Measurements from ENCODE around the gene CALML5. TPM values are rescaled to one million over a fixed set of nuclear protein-coding genes. Genes with fewer than 3 reads are reported as not detected.

Gene CALML5
- total RNA-seq, 1 experiment from 2014 or later, result not detected

GRCh38 chr10:5534051-5534821 lies 34.9 kb upstream of the CALML5 start:
- POLR2A ChIA-PET, result interaction anchor here (0.6 to 4.0 kb wide), 17 partner anchors 8 to 89 kb away, joined by 3 to 34 read pairs (median 3); partner anchors contain the start of gene CALML3

GRCh38 chr10:5533098-5533731 lies 33.8 kb upstream of the CALML5 start:
- Mint-ChIP-seq H3K27me3 (ENCODE audit: insufficient read depth, unreplicated experiment) (no peaks in the 10 kb centered on the region), H3K27ac (ENCODE audit: low read depth, unreplicated experiment) (no peak overlapping the region), H3K9me3 (ENCODE audit: unreplicated experiment) (peaks cover 2% of the 10 kb centered on the region), H3K4me1 (ENCODE audit: insufficient read depth, unreplicated experiment) (peaks cover 19% of the 10 kb centered on the region), H3K36me3 (ENCODE audit: insufficient read depth, unreplicated experiment) (no peaks in the 10 kb centered on the region), H3K4me3 (ENCODE audit: unreplicated experiment) (no peak overlapping the region)
- DNase-seq (ENCODE audit: unreplicated experiment), result no peak
- ChIA-PET CTCF (interaction anchor here (0.6 kb wide), 1 partner anchor 89 kb away, joined by 3 read pairs; no protein-coding TSS in a partner anchor), POLR2A (interaction anchor here (0.8 to 4.0 kb wide), 2 partner anchors 8 to 14 kb away, joined by 3 to 34 read pairs; partner anchors contain the start of gene CALML3)
- intact Hi-C loops (cut with micrococcal nuclease), result no loop called here
- BruUV-seq (replicated peaks), result no TSS peak
- no peak for TF ChIP-seq CTCF (IDR thresholded peaks at IDR 0.05; ENCODE audit: unreplicated experiment)

More at GRCh38 chr10:5534051-5534821, 34.9 kb upstream of the CALML5 start:
- no peak for TF ChIP-seq CTCF (IDR thresholded peaks at IDR 0.05; ENCODE audit: unreplicated experiment)
- Mint-ChIP-seq H3K4me3 (ENCODE audit: unreplicated experiment) (peak overlapping the region; percentile 33), H3K27me3 (ENCODE audit: insufficient read depth, unreplicated experiment) (no peaks in the 10 kb centered on the region), H3K36me3 (ENCODE audit: insufficient read depth, unreplicated experiment) (no peaks in the 10 kb centered on the region), H3K9me3 (ENCODE audit: unreplicated experiment) (peaks cover 8% of the 10 kb centered on the region), H3K4me1 (ENCODE audit: insufficient read depth, unreplicated experiment) (peaks cover 29% of the 10 kb centered on the region), H3K27ac (ENCODE audit: low read depth, unreplicated experiment) (no peak overlapping the region)
- CTCF ChIA-PET, result interaction anchor here (0.7 to 0.8 kb wide), 2 partner anchors 92 to 117 kb away, joined by 3 read pairs; no protein-coding TSS in a partner anchor
- intact Hi-C loops (cut with micrococcal nuclease), result no loop called here
- no TSS peak for BruUV-seq (replicated peaks)
- peak; percentile 74 for DNase-seq (ENCODE audit: unreplicated experiment)

GRCh38 chr10:5532618-5533097 lies 33.3 kb upstream of the CALML5 start:
- no TSS peak for BruUV-seq (replicated peaks)
- Mint-ChIP-seq H3K36me3 (ENCODE audit: insufficient read depth, unreplicated experiment) (no peaks in the 10 kb centered on the region), H3K27me3 (ENCODE audit: insufficient read depth, unreplicated experiment) (no peaks in the 10 kb centered on the region), H3K27ac (ENCODE audit: low read depth, unreplicated experiment) (no peak overlapping the region), H3K9me3 (ENCODE audit: unreplicated experiment) (no peaks in the 10 kb centered on the region), H3K4me3 (ENCODE audit: unreplicated experiment) (no peak overlapping the region), H3K4me1 (ENCODE audit: insufficient read depth, unreplicated experiment) (peaks cover 13% of the 10 kb centered on the region)
- ChIA-PET POLR2A (interaction anchor here (0.8 to 4.0 kb wide), 2 partner anchors 8 to 15 kb away, joined by 3 to 34 read pairs; partner anchors contain the start of gene CALML3), CTCF (interaction anchor here (0.6 kb wide), 1 partner anchor 90 kb away, joined by 3 read pairs; no protein-coding TSS in a partner anchor)
- no peak for DNase-seq (ENCODE audit: unreplicated experiment)
- TF ChIP-seq CTCF (IDR thresholded peaks at IDR 0.05; ENCODE audit: unreplicated experiment), result no peak
- intact Hi-C loops (cut with micrococcal nuclease), result no loop called here

- Mint-ChIP-seq H3K27me3 (ENCODE audit: insufficient read depth, unreplicated experiment) (no peaks in the 10 kb centered on the region), H3K27ac (ENCODE audit: low read depth, unreplicated experiment) (no peak overlapping the region), H3K4me3 (ENCODE audit: unreplicated experiment) (no peak overlapping the region), H3K36me3 (ENCODE audit: insufficient read depth, unreplicated experiment) (no peaks in the 10 kb centered on the region), H3K4me1 (ENCODE audit: insufficient read depth, unreplicated experiment) (peaks cover 13% of the 10 kb centered on the region), H3K9me3 (ENCODE audit: unreplicated experiment) (no peaks in the 10 kb centered on the region)
- no TSS peak for BruUV-seq (replicated peaks)
- ChIA-PET CTCF (no interaction called here), POLR2A (no interaction called here)
- no peak for TF ChIP-seq CTCF (IDR thresholded peaks at IDR 0.05; ENCODE audit: unreplicated experiment)
- intact Hi-C loops (cut with micrococcal nuclease), result no loop called here
- no peak for DNase-seq (ENCODE audit: unreplicated experiment)
These were observed 32.9 kb upstream of the CALML5 start for GRCh38 chr10:5532307-5532605.

All from MCF 10A (cell line).